HG03135 (cell line): ENCODE results near the gene IPP.
"Not testable (repeated sequence)": the region's sequence is repeated elsewhere in the genome, so short reads cannot be mapped to it uniquely, and the experiment has no call there.

ENCODE experiments used
- ATAC-seq: cut with Tn5 transposase; IDR thresholded peaks from one replicate; pipeline ENCODE4 v1.9.1; 2021; ENCODE audit warnings: mild to moderate bottlenecking, moderate library complexity; ENCODE audit not compliant: unreplicated experiment

Gene IPP

GRCh38 chr1:45685308-45686014, 65.0 kb downstream of the IPP start:
- ATAC-seq: no peak

GRCh38 chr1:45684402-45684801, 66.1 kb downstream of the IPP start:
- no peak for ATAC-seq

GRCh38 chr1:45682942-45683341, 67.5 kb downstream of the IPP start:
- ATAC-seq: no peak

- ATAC-seq: no peak
Observed at GRCh38 chr1:45679123-45679522, 71.3 kb downstream of the IPP start.

GRCh38 chr1:45678489-45678888, 72.0 kb downstream of the IPP start:
- no peak for ATAC-seq

GRCh38 chr1:45677751-45678245, 72.7 kb downstream of the IPP start:
- no peak for ATAC-seq

- ATAC-seq: not testable (repeated sequence)
Observed at GRCh38 chr1:45676553-45676952, 73.9 kb downstream of the IPP start.

GRCh38 chr1:45674478-45674877, 76.0 kb downstream of the IPP start:
- ATAC-seq: no peak

- ATAC-seq: no peak
Observed at GRCh38 chr1:45673956-45674355, 76.5 kb downstream of the IPP start.

- no peak for ATAC-seq
Observed at GRCh38 chr1:45669859-45670655, 80.4 kb downstream of the IPP start.

GRCh38 chr1:45669379-45669778, 81.1 kb downstream of the IPP start:
- no peak for ATAC-seq

- ATAC-seq: no peak
Observed at GRCh38 chr1:45668526-45668925, 81.9 kb downstream of the IPP start.

GRCh38 chr1:45667321-45668111, 82.9 kb downstream of the IPP start:
- ATAC-seq: no peak

GRCh38 chr1:45666836-45667235, 83.6 kb downstream of the IPP start:
- ATAC-seq: no peak

GRCh38 chr1:45660336-45660735, 90.1 kb downstream of the IPP start:
- ATAC-seq: no peak

- no peak for ATAC-seq
Observed at GRCh38 chr1:45659222-45659621, 91.2 kb downstream of the IPP start.

GRCh38 chr1:45658171-45658570, 92.3 kb downstream of the IPP start:
- no peak for ATAC-seq

GRCh38 chr1:45656573-45657226, 93.8 kb downstream of the IPP start:
- no peak for ATAC-seq

- no peak for ATAC-seq
Observed at GRCh38 chr1:45654540-45655280, 95.7 kb downstream of the IPP start.
